HG02763 (cell line): Measurements from ENCODE around the gene UNC13A.

Experiments
- ATAC-seq: cut with Tn5 transposase; IDR thresholded peaks from one replicate; pipeline ENCODE4 v1.9.1; 2021; ENCODE audit warnings: mild to moderate bottlenecking, moderate library complexity; ENCODE audit not compliant: unreplicated experiment

Gene UNC13A

DNA sequence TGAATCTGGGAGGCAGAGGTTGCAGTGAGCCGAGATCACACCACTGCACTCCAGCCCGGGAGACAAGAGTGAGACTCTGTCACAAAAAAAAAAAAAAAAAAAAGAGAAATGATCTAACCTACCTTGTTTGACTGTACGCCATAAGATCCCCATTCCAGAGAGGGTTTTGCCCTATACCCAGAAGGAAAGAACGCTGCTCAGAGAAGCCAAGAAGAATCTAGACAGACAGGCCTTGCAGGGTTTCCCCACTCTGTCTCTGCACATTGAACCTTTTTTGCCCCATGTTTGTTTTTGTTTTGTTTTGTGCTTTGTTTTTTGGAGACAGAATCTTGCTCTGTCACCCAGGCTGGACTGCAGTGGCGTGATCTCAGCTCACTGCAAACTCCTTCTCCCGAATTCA is 23.7 kb upstream of the UNC13A start:
- no peak for ATAC-seq

DNA sequence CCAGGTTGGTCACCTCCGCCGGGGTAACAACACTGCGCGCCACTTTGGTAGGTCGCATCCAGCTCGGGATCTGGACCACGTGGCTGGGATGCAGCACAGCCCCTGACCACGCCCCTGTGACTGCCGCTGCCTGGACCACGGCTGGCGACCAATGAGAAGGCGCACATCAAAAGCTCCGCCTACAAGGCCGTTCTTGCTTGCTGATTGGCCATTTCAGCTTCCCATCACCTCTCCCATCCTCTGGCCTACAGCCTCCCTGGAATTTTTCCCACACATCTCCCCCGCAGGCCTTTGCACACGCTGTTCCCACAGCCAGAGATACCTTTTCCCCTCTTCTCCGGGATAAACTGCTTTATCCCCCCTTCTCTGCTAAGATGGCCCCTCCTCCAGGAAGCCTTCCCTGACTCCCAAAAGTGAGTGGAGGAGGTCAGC is 18.6 kb upstream of the UNC13A start:
- ATAC-seq = no peak

DNA sequence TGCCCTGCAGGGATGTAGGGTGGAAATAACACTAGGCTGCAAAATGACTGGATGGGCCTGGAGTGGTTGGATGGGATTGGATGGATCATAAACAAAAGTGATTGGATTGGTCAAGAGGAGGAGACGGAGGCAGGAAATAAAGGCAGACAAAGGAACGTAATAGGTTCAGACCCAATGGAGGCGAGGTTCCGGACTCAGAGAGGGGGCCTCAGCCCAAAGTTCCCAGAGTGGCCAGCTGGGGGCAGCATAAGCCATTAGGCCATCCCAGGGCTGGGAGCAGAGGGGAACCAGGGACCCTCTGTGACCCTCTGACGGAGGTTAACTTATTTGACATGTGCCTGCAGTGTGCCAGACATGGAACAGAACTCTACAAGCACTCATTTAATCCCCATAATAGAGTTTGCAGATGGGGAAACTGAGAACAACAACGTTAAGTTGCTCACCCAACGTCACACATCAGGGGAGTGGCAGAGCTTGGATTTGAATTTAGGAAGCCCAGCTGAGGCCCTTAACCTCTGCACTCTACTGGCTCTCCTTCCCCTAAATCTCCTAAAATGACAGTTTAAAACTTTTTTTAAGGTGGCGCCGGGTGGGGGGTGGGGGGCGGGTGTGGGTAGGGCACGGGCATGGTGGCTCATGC is 15.8 kb upstream of the UNC13A start:
- ATAC-seq = no peak

DNA sequence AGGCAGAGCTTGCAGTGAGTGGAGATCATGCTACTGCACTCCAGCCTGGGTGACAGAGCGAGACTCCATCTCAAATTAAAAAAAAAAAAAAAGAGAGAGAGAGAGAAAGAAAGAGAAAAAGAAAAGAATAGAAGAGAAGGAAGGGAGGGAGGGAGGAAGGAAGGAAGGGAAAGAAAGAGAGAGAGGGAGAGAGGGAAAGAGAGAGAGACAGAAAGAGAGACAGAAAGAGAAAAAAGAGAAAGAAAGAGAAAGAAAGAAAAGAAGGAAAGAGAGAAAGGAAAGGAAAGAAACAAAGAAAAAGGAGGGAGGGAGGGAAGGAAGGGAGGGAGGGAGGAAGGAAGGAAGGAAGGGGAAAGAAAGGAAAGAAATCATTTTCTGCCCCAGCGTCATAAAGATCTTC is 7.0 kb upstream of the UNC13A start:
- ATAC-seq = no peak

DNA sequence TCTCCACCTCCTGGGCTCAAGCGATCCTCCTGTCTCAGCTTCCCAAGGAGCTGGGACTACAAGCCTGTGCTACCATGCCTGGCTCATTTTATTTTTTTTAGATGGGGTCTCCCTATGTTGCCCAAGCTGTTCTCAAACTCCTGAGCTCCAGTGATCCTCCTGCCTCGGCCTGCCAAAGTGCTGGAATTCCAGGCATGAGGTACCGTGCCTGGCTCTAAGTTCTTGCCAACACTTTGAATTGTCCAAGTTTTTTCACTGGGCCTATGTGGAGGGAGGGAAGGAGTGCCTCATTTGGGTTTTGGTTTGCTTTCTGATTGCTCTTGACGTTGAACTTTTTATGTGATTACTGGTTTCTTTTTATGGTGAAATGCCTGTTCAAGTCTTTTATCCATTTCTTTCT is 4.4 kb upstream of the UNC13A start:
- no peak for ATAC-seq

DNA sequence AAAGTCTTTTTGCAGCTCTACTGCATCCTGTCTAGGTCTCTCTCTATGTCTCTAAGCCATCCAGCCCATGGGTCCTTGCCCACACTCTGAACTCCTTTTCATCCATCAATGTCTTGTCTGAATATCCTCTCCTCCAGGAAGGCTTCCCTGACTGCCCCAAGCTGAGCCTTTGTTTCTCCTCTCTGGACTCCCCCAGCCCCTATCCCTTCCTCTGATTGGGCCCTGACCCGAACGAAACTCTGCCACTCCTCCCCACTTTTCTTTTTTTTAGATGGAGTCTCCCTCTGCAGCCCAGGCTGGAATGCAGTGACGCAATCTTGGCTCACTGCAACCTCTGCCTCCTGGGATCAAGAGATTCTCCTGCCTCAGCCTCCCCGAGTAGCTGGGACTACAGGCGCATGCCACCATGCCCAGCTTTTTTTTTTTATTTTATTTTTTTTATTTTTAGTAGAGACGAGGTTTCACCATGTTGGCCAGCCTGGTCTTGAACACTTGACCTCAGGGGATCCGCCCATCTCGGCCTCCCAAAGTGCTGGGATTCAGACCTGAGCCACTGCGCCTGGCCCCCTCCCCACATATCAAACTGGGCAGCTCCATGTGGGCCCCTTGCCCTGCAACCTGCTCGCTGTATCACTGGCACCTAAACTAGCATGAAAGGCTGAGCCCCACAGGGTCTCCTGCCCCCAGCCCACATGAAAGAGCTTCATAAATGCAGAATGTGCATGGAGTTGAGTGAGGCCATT is 870 bp upstream of the UNC13A start:
- ATAC-seq = no peak

DNA sequence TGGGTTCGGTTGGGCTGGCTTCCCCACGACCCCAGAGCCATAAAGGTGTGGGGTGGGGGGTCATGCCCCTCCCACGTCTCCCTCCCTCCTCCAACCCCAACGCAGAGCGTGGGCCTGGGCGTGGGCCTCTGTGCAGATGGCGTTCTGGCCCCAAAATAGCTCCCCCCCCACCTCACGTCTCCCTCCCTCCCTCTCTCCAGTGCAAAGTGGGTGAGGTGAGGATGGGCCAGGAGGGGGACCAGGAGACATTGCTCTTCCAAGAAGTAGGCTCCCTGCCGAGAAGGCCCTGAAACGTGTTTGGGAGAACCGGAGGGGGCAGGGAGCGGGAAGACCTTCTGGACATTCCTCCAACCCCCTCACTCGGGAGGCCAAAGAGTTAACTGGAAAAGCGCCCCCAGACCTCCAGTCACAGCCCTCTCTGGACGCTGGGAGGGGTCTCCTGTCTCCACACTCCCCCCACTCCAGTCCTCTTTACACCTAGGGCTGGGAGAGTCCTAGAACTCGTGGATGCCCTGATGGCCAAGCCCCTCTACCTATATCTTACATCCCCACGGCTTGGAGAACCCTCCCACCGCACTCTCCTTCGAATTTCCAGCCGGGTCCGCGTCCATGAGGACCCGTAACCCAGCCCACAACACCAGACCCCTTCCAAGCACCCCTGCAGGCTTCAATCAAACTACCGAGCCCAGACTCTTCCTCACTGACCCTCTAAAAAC is 855 bp downstream of the UNC13A start:
- ATAC-seq = no peak

DNA sequence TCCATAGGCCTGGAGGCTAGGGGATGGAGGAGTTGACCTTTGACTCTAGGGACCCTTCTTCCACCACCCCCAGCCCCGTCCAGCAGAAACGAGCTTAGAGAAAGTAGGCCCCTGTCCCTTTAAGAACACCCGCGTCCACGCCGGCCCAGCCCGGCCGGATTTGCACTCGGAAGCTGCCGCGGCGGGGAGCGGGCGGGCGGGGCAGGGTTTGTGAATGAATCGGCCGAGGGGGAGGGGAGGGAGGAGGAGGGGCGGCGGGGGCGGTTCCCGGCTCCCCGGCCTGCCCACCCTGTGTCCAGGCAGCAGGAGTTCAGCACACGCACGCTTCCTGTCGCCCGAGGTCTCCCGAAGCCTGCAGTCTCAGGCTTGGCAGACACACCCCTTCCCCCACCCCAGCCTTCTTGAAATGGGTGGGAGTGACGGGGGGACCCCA is 1.5 kb downstream of the UNC13A start:
- no peak for ATAC-seq

DNA sequence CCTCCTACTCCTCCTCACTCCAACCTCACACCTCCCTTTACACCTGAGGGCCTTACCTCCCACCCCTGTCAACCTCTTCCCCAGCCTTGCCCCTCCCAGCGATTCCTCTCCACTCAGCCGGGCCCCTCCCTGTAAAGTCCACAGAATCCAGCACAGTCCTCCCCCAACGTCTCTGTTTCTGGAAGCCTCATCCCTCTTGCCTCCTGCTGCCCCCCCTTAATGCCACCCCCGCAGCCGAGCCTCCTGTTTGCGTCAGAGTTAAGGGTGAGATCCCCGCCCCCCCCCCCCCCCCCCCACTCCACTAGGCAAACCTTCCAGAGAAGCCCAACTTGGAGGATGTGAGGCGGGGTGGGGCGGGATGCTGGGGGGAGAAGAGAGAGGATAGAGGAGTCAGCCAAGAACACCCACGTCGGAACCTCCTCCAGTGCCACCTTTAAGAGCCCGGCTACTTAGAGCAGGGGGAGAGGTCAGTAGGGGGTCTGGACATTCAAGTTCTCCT is 2.1 kb downstream of the UNC13A start:
- ATAC-seq = no peak

DNA sequence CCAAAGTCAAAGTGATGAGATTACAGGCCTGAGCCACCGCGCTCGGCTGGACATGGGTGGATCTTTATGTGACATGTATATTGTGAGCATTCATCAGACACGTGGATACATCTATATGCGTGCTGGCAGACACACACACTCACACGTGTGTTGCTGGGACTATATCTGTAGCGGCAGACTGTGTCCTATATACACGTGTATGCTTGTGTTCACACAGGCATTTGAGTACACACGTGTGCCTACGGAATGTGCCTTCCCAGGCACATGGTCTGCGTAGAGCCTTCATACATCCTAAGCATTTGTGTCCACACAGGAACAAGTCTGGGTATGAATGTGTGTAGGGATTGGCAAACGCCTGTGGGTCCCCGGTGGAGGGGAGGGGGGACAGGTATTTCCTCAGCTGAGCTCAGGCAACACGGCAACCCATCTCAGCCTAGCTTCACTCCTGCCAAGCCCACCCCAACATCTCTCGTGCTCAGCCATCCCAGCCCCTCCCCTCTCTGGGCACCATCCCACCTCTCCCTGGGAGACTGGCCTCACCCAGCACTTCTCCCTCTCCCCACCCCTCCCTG is 2.6 kb downstream of the UNC13A start:
- ATAC-seq = no peak

DNA sequence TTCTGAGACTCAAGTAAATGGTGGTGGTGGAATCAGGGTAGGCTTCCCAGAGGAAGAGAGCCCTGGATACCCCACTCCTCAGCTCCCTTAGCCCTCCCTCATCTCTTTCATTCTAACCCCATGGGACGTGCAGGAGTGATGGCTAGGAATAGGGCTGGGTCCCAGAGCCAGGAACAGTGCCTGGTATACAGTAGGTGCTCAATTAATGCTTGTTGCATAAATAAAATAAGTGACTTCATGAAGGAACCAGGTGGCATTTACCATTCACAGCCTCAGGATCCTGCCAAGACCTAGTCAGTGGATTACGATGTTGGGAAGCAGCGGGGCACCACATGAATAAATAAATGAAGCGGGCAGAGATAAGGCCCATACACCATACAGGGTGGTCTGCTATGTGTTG is 3.9 kb downstream of the UNC13A start:
- ATAC-seq = no peak

DNA sequence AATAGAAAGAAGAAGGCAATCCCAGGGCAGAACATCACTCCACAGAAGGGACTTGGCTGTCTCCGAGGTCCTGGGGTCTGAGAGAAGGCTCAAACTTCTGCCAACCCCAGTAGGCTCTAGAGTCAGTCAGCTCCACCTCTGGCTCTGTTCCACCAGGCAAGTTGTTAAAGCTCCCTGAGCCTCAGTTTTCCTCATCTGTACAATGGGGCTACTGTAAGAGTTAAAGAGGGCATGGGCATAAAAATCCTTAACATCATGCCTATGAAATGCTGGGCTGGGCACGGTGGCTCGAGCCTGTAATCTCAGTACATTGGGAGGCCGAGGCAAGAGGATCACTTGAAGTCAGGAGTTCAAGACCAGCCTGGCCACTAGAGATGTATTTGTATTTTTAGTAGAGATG is 5.1 kb downstream of the UNC13A start:
- ATAC-seq = no peak

DNA sequence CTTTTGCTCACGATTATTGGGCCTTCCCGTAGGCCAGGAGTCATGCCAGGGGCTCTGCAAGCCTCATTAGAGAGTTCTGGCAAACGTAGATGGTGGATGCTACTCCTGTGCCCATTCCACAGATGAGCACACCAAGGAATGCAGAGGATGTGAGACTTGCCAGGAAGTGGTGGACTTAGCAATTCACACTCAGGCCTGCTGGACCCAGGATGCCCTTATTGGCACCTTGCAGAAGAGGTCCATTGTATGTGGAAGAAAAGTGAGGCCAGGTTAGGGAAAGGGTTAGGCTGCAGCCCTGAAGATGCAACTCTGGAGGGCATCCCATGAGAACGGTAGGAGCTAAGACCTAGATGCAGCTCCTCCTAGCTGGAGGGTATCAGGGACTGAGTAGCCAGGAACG is 5.9 kb downstream of the UNC13A start:
- ATAC-seq = no peak

DNA sequence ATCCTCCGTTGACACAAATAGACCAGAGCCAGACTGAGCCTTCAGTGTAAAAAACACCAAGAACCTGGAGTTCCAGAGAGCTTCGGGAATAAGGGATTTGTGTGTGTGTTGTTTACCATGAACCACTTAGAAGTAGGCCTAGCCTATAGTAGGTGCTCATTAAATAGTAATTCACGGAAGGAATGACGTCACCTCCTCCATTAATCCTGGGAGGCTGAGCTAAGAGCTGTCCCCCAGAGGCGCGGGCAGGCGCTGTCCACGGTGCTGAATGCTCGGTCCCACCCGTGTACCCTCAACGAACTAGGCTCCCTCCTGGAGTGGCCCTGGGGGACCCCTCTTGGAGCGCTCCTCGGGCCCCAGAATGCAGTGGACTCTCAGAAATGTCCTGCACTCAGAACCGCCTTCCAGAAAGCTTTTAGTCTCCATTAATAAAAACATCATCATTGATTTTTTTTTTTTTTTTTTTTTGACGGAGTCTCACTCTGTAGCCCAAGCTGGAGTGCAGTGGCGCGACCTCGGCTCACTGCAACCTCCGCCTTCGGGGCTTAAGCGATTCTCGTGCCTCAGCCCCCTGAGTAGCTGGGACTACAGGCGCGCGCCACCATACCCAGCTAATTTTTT is 6.5 kb downstream of the UNC13A start:
- no peak for ATAC-seq

DNA sequence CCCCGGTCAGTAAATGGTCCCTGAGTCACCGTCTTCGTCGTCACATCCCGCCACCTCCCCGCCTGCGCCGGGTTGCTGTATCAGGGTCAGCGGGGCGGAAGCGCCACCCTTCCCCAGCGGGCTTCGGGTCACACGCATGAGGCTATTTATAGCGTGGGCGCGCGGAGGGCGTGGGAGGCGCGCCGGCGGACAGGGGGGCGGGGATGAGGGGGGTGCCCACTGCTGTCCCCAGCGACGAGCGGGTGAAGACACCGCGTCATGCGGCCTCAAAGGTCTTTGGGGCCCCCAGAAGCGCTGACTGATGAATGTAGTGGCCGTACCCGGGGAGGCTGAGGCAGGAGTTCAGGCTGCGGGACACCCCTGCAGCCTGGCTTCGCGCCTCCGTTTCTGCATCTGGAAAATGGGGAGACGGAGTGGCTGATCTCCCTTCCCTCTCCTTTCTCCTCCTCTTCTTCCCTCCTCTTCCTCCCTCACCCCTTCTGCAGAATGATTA is 7.9 kb downstream of the UNC13A start:
- ATAC-seq = no peak

DNA sequence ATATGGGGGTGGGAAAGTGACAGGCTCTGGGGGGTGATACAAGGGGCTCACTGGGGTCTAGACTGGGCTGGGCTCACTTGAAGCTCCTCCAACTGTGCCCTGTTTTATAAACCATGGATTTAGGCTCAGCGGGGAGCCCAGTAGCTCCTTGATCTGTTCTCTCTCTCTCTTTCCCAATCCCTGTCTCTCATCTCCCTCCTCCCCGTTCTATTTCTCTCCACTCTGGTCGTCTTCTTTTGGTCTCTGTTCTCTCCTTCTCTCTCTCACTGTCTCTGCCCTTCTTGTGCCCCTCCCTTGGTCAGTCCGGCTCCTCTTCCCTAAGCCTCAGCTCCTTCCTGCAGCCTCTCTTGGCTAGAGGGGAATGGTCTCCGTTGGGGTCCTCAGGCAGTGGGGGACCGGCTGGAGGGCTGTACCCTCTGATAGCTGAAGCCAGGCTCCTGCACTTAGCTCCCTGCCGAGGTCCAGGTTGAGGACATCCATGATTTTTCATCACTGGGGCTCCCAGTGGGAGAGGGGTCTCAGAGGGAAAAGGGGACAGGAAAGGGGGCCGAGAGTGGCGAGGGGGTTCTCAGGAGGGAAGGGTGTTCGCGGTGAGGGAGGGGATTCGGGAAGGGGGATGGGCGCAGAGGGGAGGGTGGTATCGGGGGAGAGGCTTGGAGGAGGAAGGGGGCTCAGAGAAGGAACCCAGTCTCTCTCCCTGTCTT is 8.5 kb downstream of the UNC13A start:
- ATAC-seq = no peak

DNA sequence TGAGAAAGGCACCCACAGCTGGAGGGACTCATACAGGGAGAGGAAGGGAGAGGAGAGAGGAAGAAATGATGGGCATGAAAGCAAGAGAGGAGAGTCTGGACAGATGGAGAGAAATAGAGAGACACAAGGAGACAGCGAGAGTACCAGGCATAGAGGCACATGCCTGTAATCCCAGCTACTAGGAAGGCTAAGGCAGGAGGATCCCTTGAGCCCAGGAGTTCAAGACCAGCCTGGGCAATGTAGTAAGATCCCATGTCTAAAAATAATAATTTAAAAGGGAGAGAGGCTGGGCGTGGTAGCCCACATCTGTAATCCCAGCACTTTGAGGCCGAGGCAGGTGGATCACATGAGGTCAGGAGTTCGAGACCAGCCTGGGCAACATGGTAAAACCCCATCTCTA is 9.3 kb downstream of the UNC13A start:
- no peak for ATAC-seq

DNA sequence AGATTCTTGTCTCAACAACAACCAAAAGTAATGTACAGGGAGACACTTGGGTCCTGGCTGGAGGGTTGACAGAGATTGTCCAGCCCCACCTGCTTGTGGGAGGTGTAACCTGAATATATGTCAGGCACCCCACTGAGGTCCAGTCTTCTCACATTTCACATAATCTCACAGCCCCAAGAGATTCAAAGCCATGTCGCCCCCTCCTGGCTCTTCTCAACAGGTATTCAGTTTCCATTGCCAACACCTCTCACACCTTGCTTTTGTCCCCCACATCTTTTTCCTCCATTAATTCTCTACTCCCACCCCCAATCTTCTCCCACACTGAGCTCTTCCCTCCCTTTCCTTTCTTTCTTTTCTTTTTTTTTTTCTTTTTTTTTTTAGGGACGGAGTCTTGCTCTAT is 11.2 kb downstream of the UNC13A start:
- no peak for ATAC-seq

DNA sequence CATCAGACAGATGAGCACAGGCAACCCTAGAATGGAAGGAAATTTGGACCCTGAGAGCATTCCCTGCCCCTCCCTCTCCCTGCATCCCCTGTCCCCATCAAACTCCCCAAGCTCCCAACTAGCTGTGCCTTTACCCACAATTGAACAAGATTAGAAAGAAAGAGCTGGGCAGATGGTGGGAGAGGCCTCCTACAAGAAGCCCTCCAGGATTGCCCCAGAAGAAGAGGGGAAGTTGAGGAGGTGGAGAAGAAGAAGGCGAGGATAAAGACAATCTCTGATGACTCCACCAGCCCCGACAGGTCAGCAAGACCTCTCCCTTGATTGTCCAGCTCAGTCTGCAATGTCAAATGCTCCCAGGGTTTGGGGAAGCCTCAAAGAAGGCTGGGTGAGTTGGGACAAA is 11.9 kb downstream of the UNC13A start:
- no peak for ATAC-seq
